ENCODE measurements around the gene ZNF654. TPM values are rescaled to one million over a fixed set of nuclear protein-coding genes. Genes with fewer than 3 reads are reported as not detected.

The ZNF654 gene
- total and polyA plus RNA-seq, 2 of the 13 experiments (the other 11 are each of a cell fraction or from before 2014, with no cell fraction given): 1.8 to 4.1 TPM

GRCh38 chr3:88114878-88115549 lies 56.0 kb downstream of the ZNF654 start:
- H3K4me1 ChIP-seq (ENCODE audit: insufficient read depth, low read length): no peaks in the 10 kb centered on the region
- H2AFZ ChIP-seq (ENCODE audit: low read length): no peak overlapping the region
- H3K9ac ChIP-seq (ENCODE audit: insufficient read depth, low read depth, low read length): no peak overlapping the region
- no peak overlapping the region for H3K4me3 ChIP-seq (replicated peaks in 1 of 3; ENCODE audit: insufficient read depth in 1 of 3, low read depth in 2 of 3, low read length in 3 of 3)
- no peaks in the 10 kb centered on the region for H3K9me3 ChIP-seq (ENCODE audit: low read length)
- in situ Hi-C loops (cut with HindIII; ENCODE audit: extremely low pct_ligation_motif_present, low pct_unique_long_range_greater_than_20kb): loop anchor here (10.0 kb wide), 1 partner anchor 350 kb away; no protein-coding TSS in a partner anchor
- no peak overlapping the region for H3K27ac ChIP-seq (ENCODE audit: extremely low read length, insufficient read depth, low read length)
- no peak for TF ChIP-seq GPBP1L1 (CRISPR knock-in tag; IDR thresholded peaks at IDR 0.05)
- TF ChIP-seq RBM22 (optimal IDR thresholded peaks at IDR 0.05; ENCODE audit: low read length): peak; percentile 32
- BruUV-seq (replicated peaks): no TSS peak
- POLR2A ChIA-PET: no interaction called here
- no peak for ATAC-seq
- no peak for FAIRE-seq
- intact Hi-C loops (cut with micrococcal nuclease; ENCODE audit: unreplicated experiment): no loop called here
- peaks cover 0 to 12% of the 10 kb centered on the region in 2 experiments; a peak in 1 of 5 replicates for H3K36me3 ChIP-seq (replicated peaks in 1 of 2; ENCODE audit: control insufficient read depth in 1 of 2, insufficient read depth in 2 of 2, low read length in 2 of 2)
- no peaks in the 10 kb centered on the region for H3K27me3 ChIP-seq (ENCODE audit: control insufficient read depth in 1 of 2, insufficient read depth in 2 of 2, low read length in 2 of 2)
- DNase-seq (ENCODE audit: low spot score): no peak
- H3K4me2 ChIP-seq (ENCODE audit: low read depth, low read length): no peak overlapping the region
- no peaks in the 10 kb centered on the region for H3K79me2 ChIP-seq (ENCODE audit: insufficient read depth, low read length)
- CTCF ChIA-PET (ENCODE audit: low intra/inter-chr PET ratio, low total read pairs): no interaction called here
- WGBS (ENCODE audit: low lambda C conversion rate): 92% methylated on average over 3 of the region's 3 CpGs
- H4K20me1 ChIP-seq (ENCODE audit: insufficient read depth, low read length): no peaks in the 10 kb centered on the region

DNA sequence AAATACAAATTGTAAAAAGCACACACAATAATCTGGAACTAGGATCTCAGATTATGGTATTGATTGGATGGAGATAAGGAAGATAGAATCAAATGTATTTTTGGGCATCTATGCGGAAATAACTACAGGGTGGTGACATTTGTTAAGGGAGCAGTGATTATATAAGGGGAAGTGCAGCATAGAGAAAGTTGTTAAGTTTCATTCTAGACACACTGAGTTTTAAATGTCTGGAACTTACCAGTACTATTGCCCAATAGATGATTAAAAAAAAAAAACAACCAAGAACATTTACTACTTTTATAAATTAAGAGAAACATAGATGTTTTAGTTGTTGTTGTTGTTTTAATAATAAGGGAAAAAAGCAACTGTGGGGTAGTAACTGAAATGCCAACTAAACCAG lies 58.6 kb downstream of the ZNF654 start:
- no peak overlapping the region for H3K9ac ChIP-seq (ENCODE audit: insufficient read depth, low read depth, low read length)
- H3K79me2 ChIP-seq (ENCODE audit: insufficient read depth, low read length): no peaks in the 10 kb centered on the region
- peaks cover 0 to 12% of the 10 kb centered on the region in 2 experiments; a peak in 2 of 5 replicates for H3K36me3 ChIP-seq (replicated peaks in 1 of 2; ENCODE audit: control insufficient read depth in 1 of 2, insufficient read depth in 2 of 2, low read length in 2 of 2)
- no peak overlapping the region for H3K27ac ChIP-seq (ENCODE audit: extremely low read length, insufficient read depth, low read length)
- no TSS peak for BruUV-seq (replicated peaks)
- CTCF ChIA-PET (ENCODE audit: low intra/inter-chr PET ratio, low total read pairs): no interaction called here
- POLR2A ChIA-PET: no interaction called here
- H2AFZ ChIP-seq (ENCODE audit: low read length): no peak overlapping the region
- no peaks in the 10 kb centered on the region for H3K27me3 ChIP-seq (ENCODE audit: control insufficient read depth in 1 of 2, insufficient read depth in 2 of 2, low read length in 2 of 2)
- DNase-seq (ENCODE audit: low spot score): no peak
- H3K4me1 ChIP-seq (ENCODE audit: insufficient read depth, low read length): no peaks in the 10 kb centered on the region
- in situ Hi-C loops (cut with HindIII; ENCODE audit: extremely low pct_ligation_motif_present, low pct_unique_long_range_greater_than_20kb): loop anchor here (10.0 kb wide), 1 partner anchor 353 kb away; no protein-coding TSS in a partner anchor
- no peaks in the 10 kb centered on the region for H3K9me3 ChIP-seq (ENCODE audit: low read length)
- H4K20me1 ChIP-seq (ENCODE audit: insufficient read depth, low read length): no peaks in the 10 kb centered on the region
- no peak for ATAC-seq
- no peak for FAIRE-seq
- H3K4me2 ChIP-seq (ENCODE audit: low read depth, low read length): no peak overlapping the region
- no peak overlapping the region for H3K4me3 ChIP-seq (replicated peaks in 1 of 3; ENCODE audit: insufficient read depth in 1 of 3, low read depth in 2 of 3, low read length in 3 of 3)
- WGBS (ENCODE audit: low lambda C conversion rate): 0% methylated on average over 1 of the region's 1 CpG
- intact Hi-C loops (cut with micrococcal nuclease; ENCODE audit: unreplicated experiment): no loop called here
- TF ChIP-seq GPN1 (CRISPR knock-in tag; IDR thresholded peaks at IDR 0.05; ENCODE audit: borderline replicate concordance) (no peak), MEF2D (CRISPR knock-in tag; IDR thresholded peaks at IDR 0.05) (no peak)
- TF ChIP-seq, protein P1, sequence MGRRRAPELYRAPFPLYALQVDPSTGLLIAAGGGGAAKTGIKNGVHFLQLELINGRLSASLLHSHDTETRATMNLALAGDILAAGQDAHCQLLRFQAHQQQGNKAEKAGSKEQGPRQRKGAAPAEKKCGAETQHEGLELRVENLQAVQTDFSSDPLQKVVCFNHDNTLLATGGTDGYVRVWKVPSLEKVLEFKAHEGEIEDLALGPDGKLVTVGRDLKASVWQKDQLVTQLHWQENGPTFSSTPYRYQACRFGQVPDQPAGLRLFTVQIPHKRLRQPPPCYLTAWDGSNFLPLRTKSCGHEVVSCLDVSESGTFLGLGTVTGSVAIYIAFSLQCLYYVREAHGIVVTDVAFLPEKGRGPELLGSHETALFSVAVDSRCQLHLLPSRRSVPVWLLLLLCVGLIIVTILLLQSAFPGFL (CRISPR knock-in tag; IDR thresholded peaks at IDR 0.05): no peak
- TF ChIP-seq, protein P2, sequence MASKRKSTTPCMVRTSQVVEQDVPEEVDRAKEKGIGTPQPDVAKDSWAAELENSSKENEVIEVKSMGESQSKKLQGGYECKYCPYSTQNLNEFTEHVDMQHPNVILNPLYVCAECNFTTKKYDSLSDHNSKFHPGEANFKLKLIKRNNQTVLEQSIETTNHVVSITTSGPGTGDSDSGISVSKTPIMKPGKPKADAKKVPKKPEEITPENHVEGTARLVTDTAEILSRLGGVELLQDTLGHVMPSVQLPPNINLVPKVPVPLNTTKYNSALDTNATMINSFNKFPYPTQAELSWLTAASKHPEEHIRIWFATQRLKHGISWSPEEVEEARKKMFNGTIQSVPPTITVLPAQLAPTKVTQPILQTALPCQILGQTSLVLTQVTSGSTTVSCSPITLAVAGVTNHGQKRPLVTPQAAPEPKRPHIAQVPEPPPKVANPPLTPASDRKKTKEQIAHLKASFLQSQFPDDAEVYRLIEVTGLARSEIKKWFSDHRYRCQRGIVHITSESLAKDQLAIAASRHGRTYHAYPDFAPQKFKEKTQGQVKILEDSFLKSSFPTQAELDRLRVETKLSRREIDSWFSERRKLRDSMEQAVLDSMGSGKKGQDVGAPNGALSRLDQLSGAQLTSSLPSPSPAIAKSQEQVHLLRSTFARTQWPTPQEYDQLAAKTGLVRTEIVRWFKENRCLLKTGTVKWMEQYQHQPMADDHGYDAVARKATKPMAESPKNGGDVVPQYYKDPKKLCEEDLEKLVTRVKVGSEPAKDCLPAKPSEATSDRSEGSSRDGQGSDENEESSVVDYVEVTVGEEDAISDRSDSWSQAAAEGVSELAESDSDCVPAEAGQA (IDR thresholded peaks at IDR 0.05; ENCODE audit: low read depth): no peak
- TF ChIP-seq, protein P2 (CRISPR knock-in tag; IDR thresholded peaks at IDR 0.05; ENCODE audit: borderline replicate concordance): no peak

Data from HepG2 (cell line).